ENCODE data around the gene CEP128.

- TF ChIP-seq, protein P1, sequence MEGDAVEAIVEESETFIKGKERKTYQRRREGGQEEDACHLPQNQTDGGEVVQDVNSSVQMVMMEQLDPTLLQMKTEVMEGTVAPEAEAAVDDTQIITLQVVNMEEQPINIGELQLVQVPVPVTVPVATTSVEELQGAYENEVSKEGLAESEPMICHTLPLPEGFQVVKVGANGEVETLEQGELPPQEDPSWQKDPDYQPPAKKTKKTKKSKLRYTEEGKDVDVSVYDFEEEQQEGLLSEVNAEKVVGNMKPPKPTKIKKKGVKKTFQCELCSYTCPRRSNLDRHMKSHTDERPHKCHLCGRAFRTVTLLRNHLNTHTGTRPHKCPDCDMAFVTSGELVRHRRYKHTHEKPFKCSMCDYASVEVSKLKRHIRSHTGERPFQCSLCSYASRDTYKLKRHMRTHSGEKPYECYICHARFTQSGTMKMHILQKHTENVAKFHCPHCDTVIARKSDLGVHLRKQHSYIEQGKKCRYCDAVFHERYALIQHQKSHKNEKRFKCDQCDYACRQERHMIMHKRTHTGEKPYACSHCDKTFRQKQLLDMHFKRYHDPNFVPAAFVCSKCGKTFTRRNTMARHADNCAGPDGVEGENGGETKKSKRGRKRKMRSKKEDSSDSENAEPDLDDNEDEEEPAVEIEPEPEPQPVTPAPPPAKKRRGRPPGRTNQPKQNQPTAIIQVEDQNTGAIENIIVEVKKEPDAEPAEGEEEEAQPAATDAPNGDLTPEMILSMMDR (IDR thresholded peaks at IDR 0.05 in 2 of 3, conservative IDR thresholded peaks at IDR 0.05 in 1 of 3; ENCODE audit: borderline replicate concordance in 1 of 3, insufficient read depth in 1 of 3, low read depth in 2 of 3, low read length in 2 of 3) = no peak
- TF ChIP-seq RAD21 (IDR thresholded peaks at IDR 0.05; ENCODE audit: low read depth) = no peak
- no peak for TF ChIP-seq EZH2 (IDR thresholded peaks at IDR 0.05)
- TF ChIP-seq REST (IDR thresholded peaks at IDR 0.05; ENCODE audit: low read depth) = no peak
- no peak for TF ChIP-seq EZH2phosphoT487 (IDR thresholded peaks at IDR 0.05; ENCODE audit: borderline replicate concordance)
- no peak for TF ChIP-seq POLR2A (IDR thresholded peaks at IDR 0.05; ENCODE audit: borderline replicate concordance, extremely low read depth, insufficient read depth, insufficient read length)
- TF ChIP-seq, protein P2, sequence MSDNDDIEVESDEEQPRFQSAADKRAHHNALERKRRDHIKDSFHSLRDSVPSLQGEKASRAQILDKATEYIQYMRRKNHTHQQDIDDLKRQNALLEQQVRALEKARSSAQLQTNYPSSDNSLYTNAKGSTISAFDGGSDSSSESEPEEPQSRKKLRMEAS (IDR thresholded peaks at IDR 0.05) = no peak
These were observed 17.0 kb downstream of the CEP128 start for GRCh38 chr14:80924365-80925103.

All from HCT116 (cell line).